ENCODE results near the gene SCIN.

- no peak for TF ChIP-seq CTCF (IDR thresholded peaks at IDR 0.05)
- TF ChIP-seq EZH2 (IDR thresholded peaks at IDR 0.05; ENCODE audit: borderline replicate concordance, insufficient read depth, low read depth, low read length, poor library complexity, severe bottlenecking): no peak
Observed at GRCh38 chr7:12643001-12643643, 72.6 kb downstream of the SCIN start.
